Skin epidermis (tissue), 12 donors: ENCODE results near the gene VCAN.

Experiments
- H3K27ac ChIP-seq, 21 experiments: fragments of 200-600 bp; sonication (generic) in 11 of 21; one replicate each; pipeline ENCODE4 v1.5.0; 2020; ENCODE audit warnings: mild to moderate bottlenecking in 3 of 21, inconsistent platforms in 2 of 21, moderate library complexity in 2 of 21
- H3K4me3 ChIP-seq, 7 experiments: fragments of 200-600 bp; sonication (generic) in 2 of 7; one replicate each; pipeline ENCODE4 v1.5.0; 2020; ENCODE audit warnings: inconsistent platforms in 2 of 7, mild to moderate bottlenecking in 2 of 7, moderate library complexity in 1 of 7

The VCAN gene

GRCh38 chr5:83492331-83492730 is 20.8 kb downstream of the VCAN start:
- no peak overlapping the region for H3K4me3 ChIP-seq

GRCh38 chr5:83493644-83494043 is 22.1 kb downstream of the VCAN start:
- H3K27ac ChIP-seq: no peak overlapping the region
- no peak overlapping the region for H3K4me3 ChIP-seq

More at GRCh38 chr5:83492331-83492730, 20.8 kb downstream of the VCAN start:
- H3K27ac ChIP-seq: no peak overlapping the region

GRCh38 chr5:83494087-83494620 is 22.6 kb downstream of the VCAN start:
- Histone ChIP-seq H3K27ac (no peak overlapping the region), H3K4me3 (no peak overlapping the region)

GRCh38 chr5:83494666-83495065 is 23.1 kb downstream of the VCAN start:
- Histone ChIP-seq H3K27ac (no peak overlapping the region), H3K4me3 (no peak overlapping the region)

- no peak overlapping the region for H3K4me3 ChIP-seq
- no peak overlapping the region for H3K27ac ChIP-seq
These were observed 25.1 kb downstream of the VCAN start for GRCh38 chr5:83496626-83497025.

GRCh38 chr5:83498585-83498984 is 27.0 kb downstream of the VCAN start:
- no peak overlapping the region for H3K4me3 ChIP-seq
- no peak overlapping the region for H3K27ac ChIP-seq

GRCh38 chr5:83503662-83504061 is 32.1 kb downstream of the VCAN start:
- no peak overlapping the region for H3K4me3 ChIP-seq
- no peak overlapping the region for H3K27ac ChIP-seq

GRCh38 chr5:83507431-83507830 is 35.9 kb downstream of the VCAN start:
- Histone ChIP-seq H3K4me3 (no peak overlapping the region), H3K27ac (no peak overlapping the region)

GRCh38 chr5:83509540-83509939 is 38.0 kb downstream of the VCAN start:
- no peak overlapping the region for H3K27ac ChIP-seq
- H3K4me3 ChIP-seq: no peak overlapping the region

GRCh38 chr5:83510260-83510659 is 38.7 kb downstream of the VCAN start:
- Histone ChIP-seq H3K4me3 (no peak overlapping the region), H3K27ac (peak overlapping the region in 1 of 21 experiments; percentile 7)

GRCh38 chr5:83512061-83512745 is 40.7 kb downstream of the VCAN start:
- no peak overlapping the region for H3K27ac ChIP-seq
- no peak overlapping the region for H3K4me3 ChIP-seq

- Histone ChIP-seq H3K4me3 (no peak overlapping the region), H3K27ac (peak overlapping the region in 1 of 21 experiments; percentile 31)
These were observed 41.5 kb downstream of the VCAN start for GRCh38 chr5:83513081-83513480.

- peak overlapping the region in 2 of 21 experiments; percentile 7 to 31 for H3K27ac ChIP-seq
- no peak overlapping the region for H3K4me3 ChIP-seq
These were observed 41.9 kb downstream of the VCAN start for GRCh38 chr5:83513491-83513890.

GRCh38 chr5:83516377-83516776 is 44.8 kb downstream of the VCAN start:
- no peak overlapping the region for H3K4me3 ChIP-seq
- no peak overlapping the region for H3K27ac ChIP-seq

GRCh38 chr5:83517072-83517687 is 45.6 kb downstream of the VCAN start:
- no peak overlapping the region for H3K27ac ChIP-seq
- H3K4me3 ChIP-seq: no peak overlapping the region

- no peak overlapping the region for H3K4me3 ChIP-seq
- H3K27ac ChIP-seq: no peak overlapping the region
These were observed 46.1 kb downstream of the VCAN start for GRCh38 chr5:83517688-83518085.

GRCh38 chr5:83518319-83519061 is 46.9 kb downstream of the VCAN start:
- H3K4me3 ChIP-seq: no peak overlapping the region
- no peak overlapping the region for H3K27ac ChIP-seq

GRCh38 chr5:83522446-83522845 is 50.9 kb downstream of the VCAN start:
- Histone ChIP-seq H3K27ac (no peak overlapping the region), H3K4me3 (no peak overlapping the region)

GRCh38 chr5:83523929-83524328 is 52.4 kb downstream of the VCAN start:
- Histone ChIP-seq H3K27ac (no peak overlapping the region), H3K4me3 (no peak overlapping the region)

GRCh38 chr5:83524345-83524744 is 52.8 kb downstream of the VCAN start:
- H3K27ac ChIP-seq: no peak overlapping the region

GRCh38 chr5:83524991-83525390 is 53.4 kb downstream of the VCAN start:
- H3K27ac ChIP-seq: no peak overlapping the region
- no peak overlapping the region for H3K4me3 ChIP-seq

More at GRCh38 chr5:83524345-83524744, 52.8 kb downstream of the VCAN start:
- H3K4me3 ChIP-seq: no peak overlapping the region
